GM23248 (cell line): ENCODE results near the gene FLOT1.

Experiments used
- EZH2 ChIP-seq: fragments of 200-600 bp; sonication (generic); IDR thresholded peaks from 2 replicates; pipeline ENCODE4 v1.6.1; 2018; ENCODE audit warnings: antibody characterized with exemption, mild to moderate bottlenecking; ENCODE audit not compliant: insufficient read depth, poor library complexity, severe bottlenecking
- EZH2phosphoT487 ChIP-seq: fragments of 200-600 bp; sonication (generic); IDR thresholded peaks from 2 replicates; pipeline ENCODE4 v1.6.1; 2018; ENCODE audit warnings: antibody characterized with exemption, moderate library complexity, mild to moderate bottlenecking, low read depth; ENCODE audit not compliant: insufficient read depth

DNA sequence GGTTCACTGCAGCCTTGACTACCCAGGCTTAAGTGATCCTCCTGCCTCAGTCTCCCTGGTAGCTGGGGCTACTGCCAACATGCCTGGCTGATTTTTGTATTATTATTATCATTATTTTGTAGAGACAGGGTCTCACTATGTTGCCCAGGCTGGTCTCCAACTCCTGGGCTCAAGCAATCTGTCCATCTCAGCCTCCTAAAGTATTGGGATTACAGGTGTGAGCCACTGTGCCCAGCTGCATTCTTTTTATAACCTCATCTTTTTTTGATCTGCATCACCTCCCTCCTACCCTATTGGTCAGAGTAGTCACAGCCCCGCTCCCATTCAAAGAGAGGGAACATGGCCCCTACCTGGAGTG is 25.4 kb upstream of the FLOT1 start:
- TF ChIP-seq EZH2phosphoT487 = no peak
- no peak for TF ChIP-seq EZH2
